Measurements from ENCODE around the gene NMT2.

NMT2 gene

GRCh38 chr10:15120523-15120922 is 48.0 kb downstream of the NMT2 start:
- TF ChIP-seq CTCF (IDR thresholded peaks at IDR 0.05): no peak

DNA sequence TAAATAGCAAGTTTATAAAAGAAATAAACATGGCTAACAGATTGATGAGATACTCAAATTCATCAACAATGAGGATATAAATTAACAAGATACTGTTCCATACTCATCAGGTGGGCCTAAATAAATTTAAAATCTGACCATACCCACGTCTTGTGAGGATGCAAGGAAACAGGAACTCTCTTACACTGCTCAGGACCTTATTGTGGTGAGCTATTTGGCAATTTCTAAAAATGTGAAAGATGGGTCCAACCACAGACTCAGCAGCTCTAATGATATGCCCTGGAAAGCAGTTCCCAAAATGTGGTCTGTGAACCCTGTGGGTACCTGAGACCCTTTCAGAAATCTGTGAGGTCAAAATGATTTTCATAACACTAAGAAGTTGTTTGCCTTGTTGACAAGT is 49.9 kb downstream of the NMT2 start:
- TF ChIP-seq CTCF (IDR thresholded peaks at IDR 0.05): no peak

GRCh38 chr10:15116225-15116624 is 52.3 kb downstream of the NMT2 start:
- TF ChIP-seq CTCF (IDR thresholded peaks at IDR 0.05): no peak

- no peak for TF ChIP-seq CTCF (IDR thresholded peaks at IDR 0.05)
Measured at GRCh38 chr10:15113766-15114165, 54.7 kb downstream of the NMT2 start.

- no peak for TF ChIP-seq CTCF (IDR thresholded peaks at IDR 0.05)
Measured at GRCh38 chr10:15112657-15113056, 55.8 kb downstream of the NMT2 start.

DNA sequence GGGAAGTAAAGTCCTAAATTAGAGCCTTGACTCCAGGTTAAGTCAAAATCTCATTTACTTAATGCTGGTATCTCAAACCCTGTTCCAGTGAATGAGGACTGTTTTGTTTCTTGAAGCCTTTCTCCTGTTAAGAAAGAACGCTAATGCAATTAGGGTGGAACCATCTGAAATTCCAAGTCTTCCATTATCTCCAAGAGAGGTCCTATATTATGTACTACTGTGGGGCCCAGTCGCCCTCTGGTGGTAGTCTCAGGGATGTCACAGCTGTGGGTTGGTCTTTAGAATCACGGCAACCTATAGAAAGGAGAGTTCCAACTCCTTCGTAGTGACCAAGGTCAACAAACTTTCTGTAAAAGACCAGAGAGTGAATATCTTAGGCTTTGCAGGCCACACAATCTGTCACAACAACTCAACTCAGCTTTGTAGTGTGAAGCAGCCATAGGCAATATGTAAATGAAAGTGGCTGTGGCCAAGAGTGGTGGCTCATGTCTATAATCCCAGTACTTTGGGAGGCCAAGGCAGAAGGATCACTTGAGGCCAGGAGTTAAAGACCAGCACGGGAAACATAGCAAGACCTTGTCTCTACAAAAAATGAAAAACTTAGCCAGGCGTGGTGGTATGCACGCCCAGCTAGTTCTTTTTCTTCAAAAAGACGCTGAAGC is 62.0 kb downstream of the NMT2 start:
- peak; percentile 97 for TF ChIP-seq CTCF (IDR thresholded peaks at IDR 0.05)

- TF ChIP-seq CTCF (IDR thresholded peaks at IDR 0.05): no peak
Measured at GRCh38 chr10:15103513-15103912, 65.0 kb downstream of the NMT2 start.

DNA sequence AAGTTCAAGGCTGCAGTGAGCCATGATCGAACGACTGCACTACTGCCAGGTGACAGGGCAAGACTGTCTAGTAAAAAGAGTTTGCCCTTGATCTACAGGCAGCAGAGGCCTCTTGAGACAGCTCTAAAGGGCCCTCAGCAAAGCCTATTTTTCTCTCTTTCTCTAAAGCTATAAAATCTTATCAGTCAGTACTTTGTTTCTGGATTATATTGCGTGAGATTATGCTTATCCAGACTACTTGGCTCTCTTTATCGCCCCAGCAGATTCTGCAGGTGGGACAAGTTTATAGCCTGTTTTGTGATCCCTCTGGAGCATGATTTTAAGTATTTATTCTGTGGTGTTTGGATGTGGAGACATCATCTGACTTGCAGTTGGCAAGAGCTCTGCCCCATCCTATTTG is 68.6 kb downstream of the NMT2 start:
- TF ChIP-seq CTCF (IDR thresholded peaks at IDR 0.05): no peak

Data from LNCAP (cell line).